Skeletal muscle tissue (tissue), 4 donors: Measurements from ENCODE around the gene TAT. TPM values are rescaled to one million over a fixed set of nuclear protein-coding genes. Genes with fewer than 3 reads are reported as not detected.
A peak's percentile ranks its signal among the peaks of the same experiment; 100 is the strongest.
"Not testable (repeated sequence)": the region's sequence is repeated elsewhere in the genome, so short reads cannot be mapped to it uniquely, and the experiment has no call there.

Experiments
- H3K27ac ChIP-seq: one replicate; pipeline ENCODE4 v1.7.0; 2013; ENCODE audit warnings: mild to moderate bottlenecking, low read depth, low read length, inconsistent platforms
- H3K27me3 ChIP-seq, 3 donors: one replicate each; pipeline ENCODE4 v1.7.0; 2013; ENCODE audit warnings: low read length in 3 of 3; ENCODE audit not compliant: control insufficient read depth in 3 of 3, insufficient read depth in 3 of 3
- H3K36me3 ChIP-seq, 3 donors: one replicate each; pipeline ENCODE4 v1.7.0; 2013; ENCODE audit warnings: low read length in 3 of 3; ENCODE audit not compliant: control insufficient read depth in 3 of 3, insufficient read depth in 3 of 3
- H3K4me1 ChIP-seq, 3 donors: one replicate each; pipeline ENCODE4 v1.7.0; 2013; ENCODE audit warnings: low read length in 3 of 3, mild to moderate bottlenecking in 3 of 3; ENCODE audit not compliant: control insufficient read depth in 3 of 3, insufficient read depth in 3 of 3
- H3K4me3 ChIP-seq, 3 donors: one replicate each; pipeline ENCODE4 v1.7.0; 2013; ENCODE audit warnings: low read length in 3 of 3
- H3K9ac ChIP-seq, 3 donors: one replicate each; pipeline ENCODE4 v1.7.0; 2013; ENCODE audit warnings: low read length in 3 of 3, mild to moderate bottlenecking in 3 of 3, moderate library complexity in 2 of 3, low read depth in 1 of 3
- H3K9me3 ChIP-seq, 3 donors: one replicate each; pipeline ENCODE4 v1.7.0; 2013; ENCODE audit warnings: low read length in 3 of 3; ENCODE audit not compliant: control insufficient read depth in 3 of 3
- total RNA-seq: library from RNA; depleted of rRNA; stranded (reverse); fragments of >200 nt; gene quantifications from one replicate; pipeline ENCODE4 v1.2.3, GENCODE V29; 2014
- donor health status: Osteomylitis.

TAT gene
- total RNA-seq, 1 donor from 2014 or later = not detected

GRCh38 chr16:71565812-71566700 is 10.8 kb downstream of the TAT start:
- H3K27ac ChIP-seq = no peak overlapping the region
- peaks cover 0 to 6% (median 2%) of the 10 kb centered on the region in 3 donors for H3K27me3 ChIP-seq
- no peak overlapping the region for H3K4me3 ChIP-seq
- no peaks in the 10 kb centered on the region for H3K36me3 ChIP-seq
- H3K9ac ChIP-seq = no peak overlapping the region
- peaks cover 0 to 9% (median 7%) of the 10 kb centered on the region in 3 donors for H3K4me1 ChIP-seq
- H3K9me3 ChIP-seq = no peaks in the 10 kb centered on the region

DNA sequence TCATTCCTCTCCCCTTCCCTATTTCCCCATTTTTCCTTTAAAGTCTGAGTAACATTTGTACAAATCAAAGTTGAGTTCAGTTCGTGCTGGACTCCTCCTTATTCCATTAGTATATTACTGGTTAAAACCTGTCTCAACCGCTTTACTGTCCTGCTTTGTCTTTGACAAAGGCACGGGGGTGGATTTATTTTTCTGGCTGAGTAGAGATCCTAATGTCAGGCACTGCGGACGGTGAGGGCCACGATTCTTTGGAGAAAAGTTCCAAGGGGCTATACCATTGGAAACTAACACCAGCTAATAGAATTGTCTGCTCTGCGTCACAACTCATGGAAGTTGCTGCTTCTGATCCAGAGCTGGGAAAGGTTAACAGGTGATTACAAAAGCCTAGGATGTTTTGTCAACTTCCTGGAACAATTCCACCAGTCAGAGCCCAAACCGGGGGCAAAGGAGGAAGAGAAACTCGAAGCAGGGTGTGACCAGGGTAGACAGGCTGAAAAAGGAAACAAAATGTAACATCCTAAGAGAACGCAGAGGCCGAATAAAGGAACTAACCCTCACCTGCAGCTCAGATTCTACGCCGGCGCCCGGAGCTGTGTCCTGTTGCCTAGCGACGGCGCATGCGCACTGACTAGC is 12.4 kb downstream of the TAT start:
- Histone ChIP-seq H3K4me3 (peak overlapping the region; percentile 60 to 91 (median 74)), H3K9me3 (no peaks in the 10 kb centered on the region), H3K9ac (peak overlapping the region; percentile 48 to 61 (median 51)), H3K36me3 (no peaks in the 10 kb centered on the region), H3K27ac (no peak overlapping the region), H3K4me1 (peaks cover 0 to 9% (median 7%) of the 10 kb centered on the region in 3 donors), H3K27me3 (peaks cover 0 to 6% (median 1%) of the 10 kb centered on the region in 3 donors)

DNA sequence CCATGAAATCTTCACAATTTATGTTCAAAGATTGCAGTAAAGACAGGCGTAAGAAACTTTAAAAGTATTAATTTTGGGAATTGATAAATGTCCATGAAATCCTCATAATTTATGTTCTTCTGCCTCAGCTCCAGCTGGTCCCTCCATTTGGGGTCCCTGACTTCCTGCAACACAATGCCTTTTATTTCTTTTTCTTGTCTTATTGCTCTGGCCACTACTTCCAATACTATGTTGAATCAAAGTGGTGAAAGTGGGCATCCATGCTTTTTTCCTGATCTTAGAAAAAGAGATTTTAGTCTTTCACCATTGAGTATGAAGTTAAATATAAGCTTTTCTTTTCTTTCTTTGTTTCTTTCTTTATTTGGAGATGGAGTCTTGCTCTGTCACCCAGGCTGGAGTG is 14.3 kb downstream of the TAT start:
- no peak overlapping the region for H3K4me3 ChIP-seq
- peaks cover 0 to 6% (median 0%) of the 10 kb centered on the region in 3 donors for H3K27me3 ChIP-seq
- H3K4me1 ChIP-seq = peaks cover 0 to 9% (median 7%) of the 10 kb centered on the region in 3 donors
- H3K9me3 ChIP-seq = no peaks in the 10 kb centered on the region
- H3K27ac ChIP-seq = no peak overlapping the region
- no peaks in the 10 kb centered on the region for H3K36me3 ChIP-seq
- H3K9ac ChIP-seq = no peak overlapping the region

GRCh38 chr16:71561886-71562285 is 15.0 kb downstream of the TAT start:
- not testable (repeated sequence) for H3K4me3 ChIP-seq, H3K4me1 ChIP-seq, H3K27ac ChIP-seq, H3K27me3 ChIP-seq, H3K36me3 ChIP-seq, H3K9ac ChIP-seq, H3K9me3 ChIP-seq

DNA sequence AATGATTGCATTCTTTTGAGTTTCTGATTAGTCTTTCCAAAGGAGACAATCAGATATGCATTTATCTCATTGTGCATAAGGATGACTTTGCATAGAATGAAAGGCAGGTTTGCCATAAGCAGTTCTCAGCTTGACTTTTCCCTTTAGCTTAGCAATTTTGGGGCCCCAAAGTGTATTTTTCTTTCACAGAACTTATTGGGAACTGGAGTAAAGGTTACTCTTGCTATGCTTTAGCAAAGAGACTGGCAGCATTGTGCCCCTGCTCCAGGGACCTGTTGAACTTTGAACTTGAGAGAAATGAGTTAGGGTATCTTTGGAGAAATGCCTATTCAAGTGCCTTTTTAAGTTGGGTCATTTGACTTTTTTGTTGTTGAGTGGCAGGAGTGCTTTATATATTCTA is 17.0 kb downstream of the TAT start:
- H3K27ac ChIP-seq = no peak overlapping the region
- peaks cover 0 to 6% (median 5%) of the 10 kb centered on the region in 3 donors for H3K4me1 ChIP-seq
- H3K9me3 ChIP-seq = no peaks in the 10 kb centered on the region
- no peak overlapping the region for H3K9ac ChIP-seq
- H3K27me3 ChIP-seq = peaks cover 0 to 4% (median 0%) of the 10 kb centered on the region in 3 donors
- H3K36me3 ChIP-seq = no peaks in the 10 kb centered on the region
- H3K4me3 ChIP-seq = no peak overlapping the region

DNA sequence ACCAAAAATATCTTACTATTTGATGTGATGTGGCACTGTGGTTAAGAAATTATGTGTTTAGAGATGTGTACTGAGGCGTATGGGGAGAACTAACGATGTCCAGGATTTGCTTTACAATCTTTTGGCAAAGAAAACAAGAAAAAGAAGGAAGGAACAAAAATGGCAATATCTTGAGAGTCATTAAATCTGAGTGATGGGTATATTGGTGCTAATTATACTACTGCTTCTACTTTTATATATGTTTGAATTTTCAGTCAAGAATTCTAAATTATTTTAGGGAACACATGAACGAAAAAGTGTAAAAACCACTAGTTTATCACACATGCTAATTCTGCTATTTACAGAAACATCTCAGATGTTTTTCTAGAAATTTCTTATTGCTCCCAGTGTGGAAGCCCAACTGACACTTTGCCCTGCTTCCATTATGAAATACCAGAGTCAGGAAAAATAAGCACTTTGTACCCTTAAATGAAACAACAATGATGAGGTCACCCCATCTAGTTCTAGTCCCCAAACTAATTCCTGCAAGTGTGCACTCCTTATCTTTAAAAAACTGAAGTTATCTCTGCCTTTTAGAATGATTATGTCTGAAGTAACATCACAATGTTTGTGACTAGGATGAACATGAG is 18.8 kb downstream of the TAT start:
- Histone ChIP-seq H3K27me3 (no peaks in the 10 kb centered on the region), H3K9me3 (no peaks in the 10 kb centered on the region), H3K9ac (no peak overlapping the region), H3K4me1 (no peaks in the 10 kb centered on the region), H3K36me3 (no peaks in the 10 kb centered on the region), H3K4me3 (no peak overlapping the region), H3K27ac (no peak overlapping the region)

GRCh38 chr16:71557299-71557698 is 19.6 kb downstream of the TAT start:
- Histone ChIP-seq H3K4me3 (no peak overlapping the region), H3K27ac (no peak overlapping the region), H3K4me1 (no peaks in the 10 kb centered on the region), H3K36me3 (no peaks in the 10 kb centered on the region), H3K27me3 (no peaks in the 10 kb centered on the region), H3K9ac (no peak overlapping the region), H3K9me3 (no peaks in the 10 kb centered on the region)

DNA sequence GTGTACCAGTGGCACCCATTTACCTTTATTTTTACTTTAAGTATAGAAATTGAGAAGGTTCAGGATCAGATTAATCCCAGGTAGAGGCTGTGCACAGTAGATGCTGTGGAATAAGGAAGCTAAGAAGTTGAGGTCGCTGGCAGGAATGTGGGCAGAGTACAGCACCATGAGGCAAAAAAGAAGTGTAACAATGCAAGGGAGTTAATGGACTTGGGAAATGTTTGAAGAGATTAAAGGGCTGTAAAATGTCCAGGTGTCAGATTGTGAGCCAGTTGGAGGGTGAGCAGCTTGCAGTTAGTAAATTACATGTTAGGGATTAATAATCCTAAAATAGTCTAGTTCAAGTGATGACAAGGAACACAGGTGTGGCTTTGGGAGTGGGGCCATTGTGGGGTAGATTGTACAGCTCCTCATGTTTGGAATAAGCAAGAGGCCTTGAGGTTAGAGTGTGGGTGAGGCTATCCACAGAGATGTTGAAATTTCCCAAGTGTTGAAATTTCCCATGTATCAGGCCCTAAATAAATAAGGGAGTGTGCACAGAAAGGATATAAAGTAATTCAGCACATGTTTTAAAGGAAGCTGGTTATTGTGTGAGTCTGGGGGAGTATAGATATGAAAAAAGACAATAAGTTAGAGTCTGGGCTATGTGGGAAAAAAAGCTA is 21.5 kb downstream of the TAT start:
- no peak overlapping the region for H3K9ac ChIP-seq
- H3K9me3 ChIP-seq = no peaks in the 10 kb centered on the region
- H3K36me3 ChIP-seq = no peaks in the 10 kb centered on the region
- no peaks in the 10 kb centered on the region for H3K27me3 ChIP-seq
- H3K4me1 ChIP-seq = no peaks in the 10 kb centered on the region
- H3K4me3 ChIP-seq = no peak overlapping the region
- no peak overlapping the region for H3K27ac ChIP-seq

- no peak overlapping the region for H3K9ac ChIP-seq
- H3K27me3 ChIP-seq = no peaks in the 10 kb centered on the region
- no peaks in the 10 kb centered on the region for H3K36me3 ChIP-seq
- H3K9me3 ChIP-seq = no peaks in the 10 kb centered on the region
- no peak overlapping the region for H3K27ac ChIP-seq
- no peak overlapping the region for H3K4me3 ChIP-seq
- no peaks in the 10 kb centered on the region for H3K4me1 ChIP-seq
These were observed 24.0 kb downstream of the TAT start for GRCh38 chr16:71552698-71553503.
